Stimulated activated CD4-positive, alpha-beta T cell treated with anti-CD3 and anti-CD28 coated beads, Interleukin-4, amount 100 ng/mL, for 1 hour (primary cell): ENCODE data around the gene KDELR1.

ENCODE experiments used
- DNase-seq: peaks from one replicate; pipeline ENCODE4 v3.0.0-alpha.2; 2020

Gene KDELR1

GRCh38 chr19:48391100-48392005 lies at the start of gene KDELR1:
TSS of gene KDELR1 (minus strand) at chr19:48391551. CDS start at chr19:48391358, 193 bp downstream.
- DNase-seq: peak; percentile 72

GRCh38 chr19:48436586-48436985 lies 45.2 kb upstream of the KDELR1 start:
- DNase-seq: no peak

GRCh38 chr19:48433337-48433736 lies 42.0 kb upstream of the KDELR1 start:
- DNase-seq: no peak

- DNase-seq: no peak
Measured at GRCh38 chr19:48428670-48429069, 37.3 kb upstream of the KDELR1 start.

- no peak for DNase-seq
Measured at GRCh38 chr19:48424694-48425219, 33.4 kb upstream of the KDELR1 start.

GRCh38 chr19:48421548-48421947 lies 30.2 kb upstream of the KDELR1 start:
- DNase-seq: no peak

- peak; percentile 65 for DNase-seq
Measured at GRCh38 chr19:48419158-48419920, 28.0 kb upstream of the KDELR1 start.

GRCh38 chr19:48418317-48419064 lies 27.1 kb upstream of the KDELR1 start:
- no peak for DNase-seq

- no peak for DNase-seq
Measured at GRCh38 chr19:48417421-48417820, 26.1 kb upstream of the KDELR1 start.

GRCh38 chr19:48415806-48416221 lies 24.5 kb upstream of the KDELR1 start:
- no peak for DNase-seq

- DNase-seq: peak; percentile 67
Measured at GRCh38 chr19:48415395-48415794, 24.0 kb upstream of the KDELR1 start.

GRCh38 chr19:48413879-48414587 lies 22.7 kb upstream of the KDELR1 start:
- no peak for DNase-seq

GRCh38 chr19:48405850-48406249 lies 14.5 kb upstream of the KDELR1 start:
- no peak for DNase-seq

- no peak for DNase-seq
Measured at GRCh38 chr19:48405010-48405659, 13.8 kb upstream of the KDELR1 start.

- DNase-seq: peak; percentile 38
Measured at GRCh38 chr19:48403606-48404005, 12.3 kb upstream of the KDELR1 start.

GRCh38 chr19:48401287-48401686 lies 9.9 kb upstream of the KDELR1 start:
- no peak for DNase-seq

- no peak for DNase-seq
Measured at GRCh38 chr19:48400018-48400742, 8.8 kb upstream of the KDELR1 start.

GRCh38 chr19:48398375-48399235 lies 7.3 kb upstream of the KDELR1 start:
- peak; percentile 84 for DNase-seq

GRCh38 chr19:48398102-48398374 lies 6.7 kb upstream of the KDELR1 start:
- no peak for DNase-seq
